Measurements from ENCODE around the gene MSRB1.
"Not testable (repeated sequence)": the region's sequence is repeated elsewhere in the genome, so short reads cannot be mapped to it uniquely, and the experiment has no call there.

MSRB1 gene

DNA sequence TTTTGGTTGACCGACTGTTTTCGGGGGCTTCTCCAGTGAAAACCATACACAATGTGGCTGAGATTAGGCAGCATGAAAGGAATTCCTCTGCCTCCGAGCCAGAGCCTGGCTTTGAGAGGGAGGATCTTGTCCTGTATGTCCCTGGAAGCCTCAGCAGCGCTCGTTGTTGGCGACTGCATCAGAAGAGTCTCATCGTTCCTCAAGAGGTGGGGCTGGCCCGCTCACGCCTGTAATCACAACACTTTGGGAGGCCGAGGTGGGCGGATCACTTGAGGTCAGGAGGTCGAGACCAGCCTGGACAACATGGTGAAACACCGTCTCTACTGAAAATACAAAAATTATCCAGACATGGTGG lies 39.8 kb downstream of the MSRB1 start:
- DNase-seq (ENCODE audit: low read depth, low spot score), result no peak

DNA sequence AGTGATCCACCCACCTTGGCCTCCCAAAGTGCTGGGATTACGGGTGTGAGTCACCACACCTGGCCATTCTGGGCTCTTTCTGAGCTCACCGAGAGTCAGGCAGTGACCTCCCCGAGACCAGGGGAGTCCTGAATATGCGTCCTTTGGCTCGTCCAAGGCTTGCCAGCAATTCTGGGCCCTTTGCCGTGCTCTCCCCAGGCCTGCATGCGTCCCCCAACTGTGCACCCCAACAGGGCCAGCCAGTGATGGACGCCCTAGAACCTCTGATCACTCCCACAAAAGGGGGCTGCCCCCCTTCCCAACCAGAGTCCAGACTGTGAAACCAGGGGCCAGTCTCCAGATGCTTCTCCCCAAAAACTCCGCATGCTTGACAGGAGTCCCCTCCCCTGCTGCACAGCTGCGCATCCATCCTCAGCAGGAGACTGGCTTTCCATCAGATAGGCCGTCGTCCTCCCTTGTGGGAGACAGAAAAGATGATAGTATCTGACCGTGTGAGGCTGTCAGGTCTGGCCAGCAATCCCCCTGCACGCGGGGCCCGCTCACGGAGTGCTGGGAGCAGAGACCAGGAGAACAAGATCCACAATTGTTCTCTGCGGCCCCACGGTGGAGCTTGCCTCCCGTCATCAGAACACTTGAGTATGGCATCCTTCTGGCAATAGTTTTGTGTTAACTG lies 40.3 kb downstream of the MSRB1 start:
- no peak for DNase-seq (ENCODE audit: low read depth, low spot score)

GRCh38 chr16:1900452-1900774 lies 42.6 kb downstream of the MSRB1 start:
- no peak for DNase-seq (ENCODE audit: low read depth, low spot score)

DNA sequence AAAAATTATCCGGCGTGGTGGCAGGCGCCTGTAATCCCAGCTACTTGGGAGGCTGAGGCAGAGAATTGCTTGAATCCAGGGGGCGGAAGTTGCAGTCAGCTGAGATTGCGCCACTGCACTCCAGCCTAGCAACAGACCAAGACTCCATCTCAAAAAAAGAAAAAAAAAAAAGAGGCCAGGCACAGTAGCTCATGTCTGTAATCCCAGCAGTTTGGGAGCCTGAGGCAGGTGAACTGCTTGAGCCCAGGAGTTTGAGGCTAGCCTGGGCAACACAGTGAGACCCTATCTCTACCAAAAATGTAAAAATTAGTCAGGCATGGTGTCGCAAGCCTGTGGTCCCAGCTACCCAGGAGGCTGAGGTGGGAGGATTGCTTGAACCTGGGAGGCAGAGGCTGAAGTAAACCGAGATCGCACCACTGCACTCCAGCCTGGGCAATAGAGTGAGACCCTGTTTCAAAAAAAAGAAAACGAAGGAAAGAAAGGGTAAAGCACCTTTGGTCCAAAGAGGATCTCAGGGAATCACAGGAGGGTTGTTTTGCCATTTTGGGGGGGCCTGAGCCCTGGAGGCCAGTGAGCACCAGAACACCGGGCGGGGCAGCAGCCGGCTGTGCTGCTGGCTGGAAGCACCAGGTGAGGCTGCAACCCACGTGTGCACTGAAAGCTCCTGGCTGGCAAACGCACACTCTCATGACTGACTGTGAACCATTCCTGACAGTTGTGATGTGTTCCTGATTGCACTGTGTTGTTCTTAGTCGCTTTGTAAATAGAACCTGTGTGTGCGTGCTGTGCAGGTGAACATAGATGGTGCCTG lies 43.2 kb downstream of the MSRB1 start:
- DNase-seq (ENCODE audit: low read depth, low spot score), result no peak

DNA sequence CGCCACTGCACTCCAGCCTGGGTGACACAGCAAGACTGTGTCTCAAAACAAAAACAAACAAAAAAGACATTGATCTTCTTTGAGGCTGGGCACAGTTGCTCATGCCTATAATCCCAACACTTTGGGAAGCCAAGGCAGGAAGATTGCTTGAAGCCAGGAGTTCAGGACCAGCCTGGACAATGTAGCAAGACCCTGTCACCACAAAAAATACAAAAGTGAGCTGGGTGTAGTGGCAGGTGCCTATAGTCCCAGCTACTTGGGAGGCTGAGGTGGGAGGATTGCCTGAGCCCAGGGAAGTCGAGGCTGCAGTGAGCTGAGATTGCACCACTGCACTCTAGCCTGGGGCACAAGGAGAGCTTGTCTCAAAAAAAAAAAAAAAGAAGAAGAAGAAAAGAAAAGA lies 45.3 kb downstream of the MSRB1 start:
- not testable (repeated sequence) for DNase-seq (ENCODE audit: low read depth, low spot score)

- DNase-seq (ENCODE audit: low read depth, low spot score), result no peak
These were observed 46.9 kb downstream of the MSRB1 start for GRCh38 chr16:1895949-1896675.

DNA sequence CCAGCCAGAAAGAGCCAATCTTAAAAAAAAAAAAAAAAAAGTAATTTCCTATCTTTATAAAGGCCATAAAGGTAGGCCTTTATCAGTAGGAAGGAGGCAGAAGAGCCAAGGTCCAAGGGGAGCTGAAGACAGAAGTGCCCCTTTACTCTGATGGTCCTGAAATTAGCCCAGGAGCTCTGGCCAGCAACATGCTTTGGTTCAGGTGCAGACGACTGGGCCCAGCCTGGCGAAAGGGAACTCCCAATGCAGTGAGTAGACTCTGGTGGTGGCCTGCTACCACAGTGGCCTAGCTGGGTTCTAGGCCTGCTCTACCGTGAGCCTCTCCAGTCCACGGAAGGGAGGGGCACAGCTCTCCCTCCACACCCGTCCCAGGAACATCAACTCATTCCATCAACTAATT lies 47.9 kb downstream of the MSRB1 start:
- no peak for DNase-seq (ENCODE audit: low read depth, low spot score)

DNA sequence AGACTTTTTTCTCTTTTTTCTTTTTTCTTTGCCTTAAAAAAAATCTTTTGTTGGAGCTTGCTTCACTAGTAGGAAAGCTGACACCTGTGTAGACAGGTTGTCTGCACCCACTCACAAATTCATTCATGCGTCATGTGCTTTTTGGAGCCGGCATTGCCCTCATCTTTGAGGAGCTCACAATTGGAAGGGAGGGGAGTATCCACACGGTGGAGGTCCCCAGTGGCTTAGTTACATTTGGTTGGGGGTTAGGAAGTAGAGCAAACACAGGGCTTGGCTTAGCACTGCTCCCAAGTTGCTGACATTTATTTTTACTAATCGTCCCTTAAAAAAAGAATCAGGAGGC lies 52.3 kb downstream of the MSRB1 start:
- DNase-seq (ENCODE audit: low read depth, low spot score), result no peak

GRCh38 chr16:1890024-1890707 lies 52.8 kb downstream of the MSRB1 start:
- DNase-seq (ENCODE audit: low read depth, low spot score), result no peak

All from smooth muscle cell of the brain vasculature (primary cell).